Smooth muscle cell of bladder (primary cell): ENCODE measurements around the gene CACNA1A. TPM values are rescaled to one million over a fixed set of nuclear protein-coding genes. Genes with fewer than 3 reads are reported as not detected.

Experiments
- total RNA-seq: library from RNA; depleted of rRNA; stranded (reverse); fragments of >200 nt; gene quantifications from 2 replicates; pipeline ENCODE4 v1.2.3, GENCODE V29; 2014

CACNA1A gene
- total RNA-seq, result 2.8 and 4.1 TPM in 2 replicates

GRCh38 chr19:13506471-13506820, at the start of gene CACNA1A:
TSS of gene CACNA1A (minus strand) at chr19:13506479. CDS start at chr19:13506224, 255 bp downstream.

